Tibial nerve (tissue), 4 donors: Measurements from ENCODE around the gene REC114. TPM values are rescaled to one million over a fixed set of nuclear protein-coding genes. Genes with fewer than 3 reads are reported as not detected.
"Not testable (repeated sequence)": the region's sequence is repeated elsewhere in the genome, so short reads cannot be mapped to it uniquely, and the experiment has no call there.

Source experiments
- DNase-seq, 2 donors: peaks; one replicate each; pipeline ENCODE4 v3.0.0-alpha.2; 2019; ENCODE audit warnings: low spot score in 2 of 2
- H3K27ac ChIP-seq, 4 donors: fragments of 200-600 bp; sonication (generic) in 3 of 4; one replicate each; pipeline ENCODE4 v1.5.1; 2017 to 2019; ENCODE audit warnings: mild to moderate bottlenecking in 1 of 4
- H3K27me3 ChIP-seq, 2 donors: fragments of 200-600 bp; sonication (generic) in 1 of 2; one replicate each; pipeline versions ENCODE4 v1.5.1 to v1.6.0; 2017 to 2019
- H3K36me3 ChIP-seq, 3 donors: fragments of 200-600 bp; sonication (generic); one replicate each; pipeline ENCODE4 v1.5.1; 2018 to 2019
- H3K4me1 ChIP-seq, 4 donors: fragments of 200-600 bp; sonication (generic) in 3 of 4; one replicate each; pipeline ENCODE4 v1.5.1; 2017 to 2019
- H3K4me3 ChIP-seq, 4 donors: fragments of 200-600 bp; sonication (generic) in 3 of 4; one replicate each; pipeline ENCODE4 v1.5.1; 2017 to 2019; ENCODE audit warnings: mild to moderate bottlenecking in 1 of 4, moderate library complexity in 1 of 4
- H3K9me3 ChIP-seq, 4 donors: fragments of 200-600 bp; sonication (generic) in 3 of 4; one replicate each; pipeline ENCODE4 v1.5.1; 2017 to 2019
- CTCF ChIP-seq, 5 experiments: fragments of 200-600 bp in 3 of 5; fragments of 450-650 bp in 2 of 5; sonication (generic) in 3 of 5; IDR thresholded peaks; one replicate each; pipeline ENCODE4 v1.5.1; 2016 to 2019; ENCODE audit warnings: antibody characterized with exemption in 5 of 5, mild to moderate bottlenecking in 3 of 5, moderate library complexity in 2 of 5
- EP300 ChIP-seq, 2 donors: sonication (generic); formaldehyde crosslinking; IDR thresholded peaks; one replicate each; pipeline ENCODE4 v1.6.1; 2017; ENCODE audit warnings: antibody characterized with exemption in 2 of 2, mild to moderate bottlenecking in 1 of 2
- POLR2A ChIP-seq, 2 donors: fragments of 450-650 bp; IDR thresholded peaks; one replicate each; pipeline ENCODE4 v1.6.1; 2017; ENCODE audit warnings: antibody characterized with exemption in 2 of 2, mild to moderate bottlenecking in 2 of 2, moderate library complexity in 2 of 2
- WGBS, 2 donors: methylation state at CpG; one replicate each; pipeline ENCODE4 v1.1.5; 2018; 5-methylcytosine and 5-hydroxymethylcytosine counted together
- total RNA-seq, 4 donors: library from RNA; depleted of rRNA; stranded (reverse); fragments of >200 nt; gene quantifications; one replicate each; pipeline ENCODE4 v1.1.0, GENCODE V29; 2016

Gene REC114
- total RNA-seq, 4 donors from 2014 or later = not detected

GRCh38 chr15:73540161-73540560, 97.2 kb downstream of the REC114 start:
- no peak for DNase-seq
- 63 to 92% methylated on average over 3 of the region's 3 CpGs for WGBS, 2 donors
- Histone ChIP-seq H3K27ac (no peak overlapping the region), H3K4me3 (no peak overlapping the region), H3K36me3 (peaks cover 0 to 5% (median 0%) of the 10 kb centered on the region in 3 donors), H3K4me1 (no peaks in the 10 kb centered on the region), H3K27me3 (no peaks in the 10 kb centered on the region), H3K9me3 (no peaks in the 10 kb centered on the region)
- TF ChIP-seq EP300 (IDR thresholded peaks at IDR 0.05) (no peak), CTCF (IDR thresholded peaks at IDR 0.05) (no peak), POLR2A (IDR thresholded peaks at IDR 0.05) (no peak)

GRCh38 chr15:73541479-73541878, 98.5 kb downstream of the REC114 start:
- Histone ChIP-seq H3K27me3 (no peaks in the 10 kb centered on the region), H3K27ac (no peak overlapping the region), H3K4me1 (no peaks in the 10 kb centered on the region), H3K36me3 (peaks cover 0 to 5% (median 0%) of the 10 kb centered on the region in 3 donors), H3K4me3 (no peak overlapping the region), H3K9me3 (no peaks in the 10 kb centered on the region)
- TF ChIP-seq POLR2A (IDR thresholded peaks at IDR 0.05) = no peak
- TF ChIP-seq CTCF (IDR thresholded peaks at IDR 0.05) = no peak
- TF ChIP-seq EP300 (IDR thresholded peaks at IDR 0.05) = no peak
- no peak for DNase-seq

GRCh38 chr15:73548925-73549324, 106.0 kb downstream of the REC114 start:
- not testable (repeated sequence) for H3K36me3 ChIP-seq, H3K4me3 ChIP-seq, H3K27ac ChIP-seq, H3K9me3 ChIP-seq, DNase-seq, H3K27me3 ChIP-seq, H3K4me1 ChIP-seq
- WGBS, 2 donors = 90 to 96% methylated on average over 3 of the region's 3 CpGs

- H3K4me1 ChIP-seq = no peaks in the 10 kb centered on the region
- no peak for DNase-seq
- H3K27me3 ChIP-seq = no peaks in the 10 kb centered on the region
- H3K9me3 ChIP-seq = no peaks in the 10 kb centered on the region
- no peak overlapping the region for H3K4me3 ChIP-seq
- peaks cover 0 to 10% (median 0%) of the 10 kb centered on the region in 3 donors for H3K36me3 ChIP-seq
- H3K27ac ChIP-seq = no peak overlapping the region
- TF ChIP-seq EP300 (IDR thresholded peaks at IDR 0.05) (no peak), POLR2A (IDR thresholded peaks at IDR 0.05) (no peak), CTCF (IDR thresholded peaks at IDR 0.05) (no peak)
Measured at GRCh38 chr15:73550190-73550589, 107.2 kb downstream of the REC114 start.

- H3K27me3 ChIP-seq = no peaks in the 10 kb centered on the region
- H3K36me3 ChIP-seq = peaks cover 0 to 55% (median 8%) of the 10 kb centered on the region in 3 donors
- H3K27ac ChIP-seq = no peak overlapping the region
- TF ChIP-seq POLR2A (IDR thresholded peaks at IDR 0.05) (no peak), EP300 (IDR thresholded peaks at IDR 0.05) (no peak), CTCF (IDR thresholded peaks at IDR 0.05) (no peak)
- 90 to 92% methylated on average over 4 of the region's 4 CpGs for WGBS, 2 donors
- H3K4me3 ChIP-seq = no peak overlapping the region
- H3K4me1 ChIP-seq = no peaks in the 10 kb centered on the region
- H3K9me3 ChIP-seq = no peaks in the 10 kb centered on the region
- no peak for DNase-seq
Measured at GRCh38 chr15:73555080-73555479, 112.1 kb downstream of the REC114 start.

GRCh38 chr15:73558529-73558928, 115.6 kb downstream of the REC114 start:
- no peak for DNase-seq
- H3K27ac ChIP-seq = no peak overlapping the region
- H3K36me3 ChIP-seq = peaks cover 0 to 80% (median 11%) of the 10 kb centered on the region in 3 donors
- no peaks in the 10 kb centered on the region for H3K9me3 ChIP-seq
- no peaks in the 10 kb centered on the region for H3K4me1 ChIP-seq
- H3K27me3 ChIP-seq = no peaks in the 10 kb centered on the region
- WGBS, 2 donors = 90 to 92% methylated on average over 1 of the region's 1 CpG
- TF ChIP-seq POLR2A (IDR thresholded peaks at IDR 0.05) (no peak), EP300 (IDR thresholded peaks at IDR 0.05) (no peak)
- no peak overlapping the region for H3K4me3 ChIP-seq
